ENCODE data around the gene ENOX2. TPM values are rescaled to one million over a fixed set of nuclear protein-coding genes. Genes with fewer than 3 reads are reported as not detected.

ENOX2 gene
- total RNA-seq, 1 experiment from 2014 or later = 12.9 TPM

GRCh38 chrX:130604882-130605281 is 298.1 kb downstream of the ENOX2 start:
- ATAC-seq (no peak), DNase-seq (ENCODE audit: low read depth, low spot score) (no peak)
- no peaks in the 10 kb centered on the region for H3K4me1 ChIP-seq (ENCODE audit: control insufficient read depth in 1 of 2, insufficient read depth in 2 of 2, low read length in 2 of 2)
- H3K27ac ChIP-seq (ENCODE audit: low read depth, low read length) = no peak overlapping the region
- no peaks in the 10 kb centered on the region for H4K20me1 ChIP-seq (ENCODE audit: insufficient read depth)
- H3K27me3 ChIP-seq (ENCODE audit: insufficient read depth, low read length) = no peaks in the 10 kb centered on the region
- H3K9me3 ChIP-seq (ENCODE audit: control insufficient read depth in 1 of 2, insufficient read depth in 1 of 2, low read depth in 1 of 2, low read length in 2 of 2) = no peaks in the 10 kb centered on the region
- H3K4me3 ChIP-seq (replicated peaks in 1 of 2; ENCODE audit: low read depth in 1 of 2, low read length in 2 of 2) = no peak overlapping the region
- CTCF ChIA-PET = no interaction called here
- no peak overlapping the region for H3K9ac ChIP-seq (ENCODE audit: low read length)
- H2AFZ ChIP-seq (ENCODE audit: low read depth, low read length, poor library complexity, severe bottlenecking) = no peak overlapping the region
- no peak overlapping the region for H3K4me2 ChIP-seq (ENCODE audit: low read length)
- POLR2A ChIA-PET = no interaction called here
- TF ChIP-seq ZFX (IDR thresholded peaks at IDR 0.05) = no peak
- TF ChIP-seq CTCF (IDR thresholded peaks at IDR 0.05 in 2 of 3, conservative IDR thresholded peaks at IDR 0.05 in 1 of 3; ENCODE audit: borderline replicate concordance in 1 of 3, insufficient read depth in 1 of 3, low read depth in 2 of 3, low read length in 2 of 3) = no peak
- TF ChIP-seq RAD21 (IDR thresholded peaks at IDR 0.05; ENCODE audit: low read depth) = no peak
- no peak for TF ChIP-seq SIN3A (IDR thresholded peaks at IDR 0.05; ENCODE audit: low read depth)
- TF ChIP-seq FOSL1 (IDR thresholded peaks at IDR 0.05; ENCODE audit: low read depth) = no peak
- TF ChIP-seq CEBPB (IDR thresholded peaks at IDR 0.05; ENCODE audit: low read depth) = no peak
- TF ChIP-seq EZH2 (IDR thresholded peaks at IDR 0.05) = no peak
- RAD21 ChIA-PET (ENCODE audit: low non-redundant PET in 1 of 2, low total read pairs in 2 of 2, uncharacterized antibody in 2 of 2, unreplicated experiment in 2 of 2) = no interaction called here
- no peaks in the 10 kb centered on the region for H3K36me3 ChIP-seq (ENCODE audit: control insufficient read depth in 1 of 2, insufficient read depth in 2 of 2, low read length in 2 of 2)
- no peaks in the 10 kb centered on the region for H3K9me2 ChIP-seq (ENCODE audit: insufficient read depth)
- no TSS peak for BruUV-seq (replicated peaks)
- intact Hi-C loops (cut with micrococcal nuclease) = no loop called here
- no peaks in the 10 kb centered on the region for H3K79me2 ChIP-seq (ENCODE audit: insufficient read depth, low read length)

GRCh38 chrX:130594453-130594916 is 308.5 kb downstream of the ENOX2 start:
- H3K79me2 ChIP-seq (ENCODE audit: insufficient read depth, low read length) = no peaks in the 10 kb centered on the region
- TF ChIP-seq POLR2AphosphoS5 (IDR thresholded peaks at IDR 0.05; ENCODE audit: low read depth, low read length) (no peak), ELF1 (IDR thresholded peaks at IDR 0.05; ENCODE audit: borderline replicate concordance, low read depth) (no peak), SRF (IDR thresholded peaks at IDR 0.05; ENCODE audit: low read depth) (no peak), CTCF (IDR thresholded peaks at IDR 0.05 in 2 of 3, conservative IDR thresholded peaks at IDR 0.05 in 1 of 3; ENCODE audit: borderline replicate concordance in 1 of 3, insufficient read depth in 1 of 3, low read depth in 2 of 3, low read length in 2 of 3) (no peak), CBX3 (IDR thresholded peaks at IDR 0.05; ENCODE audit: low read depth) (no peak), EGR1 (IDR thresholded peaks at IDR 0.05; ENCODE audit: low read depth) (no peak), YY1 (IDR thresholded peaks at IDR 0.05; ENCODE audit: extremely low read depth, insufficient replicate concordance, low read depth, low read length) (no peak), REST (IDR thresholded peaks at IDR 0.05; ENCODE audit: low read depth) (no peak), RAD21 (IDR thresholded peaks at IDR 0.05; ENCODE audit: low read depth) (no peak), JUND (IDR thresholded peaks at IDR 0.05) (no peak)

More at GRCh38 chrX:130594453-130594916, 308.5 kb downstream of the ENOX2 start:
- Histone ChIP-seq H3K9me3 (ENCODE audit: control insufficient read depth in 1 of 2, insufficient read depth in 1 of 2, low read depth in 1 of 2, low read length in 2 of 2) (no peaks in the 10 kb centered on the region), H3K36me3 (ENCODE audit: control insufficient read depth in 1 of 2, insufficient read depth in 2 of 2, low read length in 2 of 2) (no peaks in the 10 kb centered on the region), H2AFZ (ENCODE audit: low read depth, low read length, poor library complexity, severe bottlenecking) (no peak overlapping the region), H3K4me3 (replicated peaks in 1 of 2; ENCODE audit: low read depth in 1 of 2, low read length in 2 of 2) (no peak overlapping the region), H4K20me1 (ENCODE audit: insufficient read depth) (no peaks in the 10 kb centered on the region), H3K27ac (ENCODE audit: low read depth, low read length) (no peak overlapping the region), H3K9ac (ENCODE audit: low read length) (no peak overlapping the region), H3K4me1 (ENCODE audit: control insufficient read depth in 1 of 2, insufficient read depth in 2 of 2, low read length in 2 of 2) (no peaks in the 10 kb centered on the region), H3K9me2 (ENCODE audit: insufficient read depth) (no peaks in the 10 kb centered on the region), H3K4me2 (ENCODE audit: low read length) (no peak overlapping the region), H3K27me3 (ENCODE audit: insufficient read depth, low read length) (no peaks in the 10 kb centered on the region)
- ATAC-seq (no peak), DNase-seq (ENCODE audit: low read depth, low spot score) (no peak)
- no TSS peak for BruUV-seq (replicated peaks)
- RAD21 ChIA-PET (ENCODE audit: low non-redundant PET in 1 of 2, low total read pairs in 2 of 2, uncharacterized antibody in 2 of 2, unreplicated experiment in 2 of 2) = no interaction called here
- CTCF ChIA-PET = no interaction called here
- intact Hi-C loops (cut with micrococcal nuclease) = no loop called here
- POLR2A ChIA-PET = no interaction called here

All from HCT116 (cell line).